ENCODE results near the gene NCAM1.
"Not testable (repeated sequence)": the region's sequence is repeated elsewhere in the genome, so short reads cannot be mapped to it uniquely, and the experiment has no call there.

The NCAM1 gene

GRCh38 chr11:112961146-112961668 lies at the start of gene NCAM1:
Gene NCAM1 (plus strand): TSS chr11:112961420.
- peak; percentile 100 for DNase-seq

GRCh38 chr11:112922606-112923005 lies 38.6 kb upstream of the NCAM1 start:
- DNase-seq = peak; percentile 46

GRCh38 chr11:112924836-112925235 lies 36.4 kb upstream of the NCAM1 start:
- not testable (repeated sequence) for DNase-seq

- DNase-seq = no peak
Observed at GRCh38 chr11:112925516-112926310, 35.5 kb upstream of the NCAM1 start.

- no peak for DNase-seq
Observed at GRCh38 chr11:112928136-112928535, 33.1 kb upstream of the NCAM1 start.

GRCh38 chr11:112929432-112929831 lies 31.8 kb upstream of the NCAM1 start:
- no peak for DNase-seq

- DNase-seq = peak; percentile 14
Observed at GRCh38 chr11:112931703-112932102, 29.5 kb upstream of the NCAM1 start.

GRCh38 chr11:112932593-112932992 lies 28.6 kb upstream of the NCAM1 start:
- DNase-seq = no peak

GRCh38 chr11:112933970-112934369 lies 27.2 kb upstream of the NCAM1 start:
- DNase-seq = no peak

- DNase-seq = no peak
Observed at GRCh38 chr11:112941104-112941503, 20.1 kb upstream of the NCAM1 start.

GRCh38 chr11:112942966-112943643 lies 18.1 kb upstream of the NCAM1 start:
- no peak for DNase-seq

- DNase-seq = no peak
Observed at GRCh38 chr11:112946866-112947265, 14.4 kb upstream of the NCAM1 start.

GRCh38 chr11:112949781-112950575 lies 11.2 kb upstream of the NCAM1 start:
- DNase-seq = no peak

GRCh38 chr11:112958670-112959069 lies 2.5 kb upstream of the NCAM1 start:
- DNase-seq = no peak

GRCh38 chr11:112961751-112962578 lies 745 bp downstream of the NCAM1 start:
- peak; percentile 93 for DNase-seq

GRCh38 chr11:112962579-112963367 lies 1.6 kb downstream of the NCAM1 start:
- DNase-seq = peak; percentile 98

- DNase-seq = peak; percentile 96
Observed at GRCh38 chr11:112963368-112963955, 2.2 kb downstream of the NCAM1 start.

GRCh38 chr11:112965656-112966055 lies 4.4 kb downstream of the NCAM1 start:
- peak; percentile 89 for DNase-seq

- peak; percentile 82 for DNase-seq
Observed at GRCh38 chr11:112966561-112966960, 5.3 kb downstream of the NCAM1 start.

- peak; percentile 55 for DNase-seq
Observed at GRCh38 chr11:112967082-112967481, 5.9 kb downstream of the NCAM1 start.
